ENCODE results near the gene IRF1.

- TF ChIP-seq POLR2A (IDR thresholded peaks at IDR 0.05; ENCODE audit: low read length) = no peak
- TF ChIP-seq GATA1 (IDR thresholded peaks at IDR 0.05; ENCODE audit: low read depth, low read length) = no peak
These were observed 40.4 kb upstream of the IRF1 start for GRCh38 chr5:132530946-132531345.

Data from erythroblast (primary cell).